ENCODE data around the gene THRA. TPM values are rescaled to one million over a fixed set of nuclear protein-coding genes. Genes with fewer than 3 reads are reported as not detected.

Gene THRA
- total RNA-seq, 1 experiment from 2014 or later, result 14.5 TPM

GRCh38 chr17:40105861-40106759 lies 43.3 kb downstream of the THRA start:
- Histone ChIP-seq H3K4me3 (ENCODE audit: low read depth, low read length, poor library complexity, severe bottlenecking) (no peak overlapping the region), H3K27me3 (replicated peaks; ENCODE audit: insufficient read depth, low read depth, low read length, poor library complexity) (no peaks in the 10 kb centered on the region), H3K27ac (ENCODE audit: low read depth, low read length, poor library complexity, severe bottlenecking) (no peak overlapping the region), H3K36me3 (ENCODE audit: insufficient read depth, low read length, poor library complexity, severe bottlenecking) (no peaks in the 10 kb centered on the region), H3K4me1 (ENCODE audit: insufficient read depth, low read length, poor library complexity, severe bottlenecking) (peaks cover 11% of the 10 kb centered on the region), H3K9me3 (ENCODE audit: low read depth, low read length, poor library complexity, severe bottlenecking) (no peaks in the 10 kb centered on the region)
- ChIA-PET CTCF (interaction anchor here (1.2 kb wide), 1 partner anchor 20 kb away, joined by 6 read pairs; no protein-coding TSS in a partner anchor), POLR2A (ENCODE audit: low non-redundant PET) (no interaction called here)
- intact Hi-C loops (cut with micrococcal nuclease; ENCODE audit: unreplicated experiment), result no loop called here
- BruUV-seq (replicated peaks), result no TSS peak
- TF ChIP-seq EZH2 (IDR thresholded peaks at IDR 0.05; ENCODE audit: borderline replicate concordance, low read depth, low read length, poor library complexity, severe bottlenecking) (no peak), CTCF (conservative IDR thresholded peaks at IDR 0.05; ENCODE audit: low read depth, low read length) (no peak)
- no peak for DNase-seq (ENCODE audit: low spot score)

- no TSS peak for BruUV-seq (replicated peaks)
- intact Hi-C loops (cut with micrococcal nuclease; ENCODE audit: unreplicated experiment), result no loop called here
- DNase-seq (ENCODE audit: low spot score), result no peak
- ChIA-PET POLR2A (ENCODE audit: low non-redundant PET) (no interaction called here), CTCF (interaction anchor here (1.2 kb wide), 1 partner anchor 21 kb away, joined by 6 read pairs; no protein-coding TSS in a partner anchor)
- Histone ChIP-seq H3K9me3 (ENCODE audit: low read depth, low read length, poor library complexity, severe bottlenecking) (no peaks in the 10 kb centered on the region), H3K36me3 (ENCODE audit: insufficient read depth, low read length, poor library complexity, severe bottlenecking) (no peaks in the 10 kb centered on the region), H3K4me3 (ENCODE audit: low read depth, low read length, poor library complexity, severe bottlenecking) (no peak overlapping the region), H3K27ac (ENCODE audit: low read depth, low read length, poor library complexity, severe bottlenecking) (no peak overlapping the region), H3K4me1 (ENCODE audit: insufficient read depth, low read length, poor library complexity, severe bottlenecking) (peaks cover 17% of the 10 kb centered on the region), H3K27me3 (replicated peaks; ENCODE audit: insufficient read depth, low read depth, low read length, poor library complexity) (no peaks in the 10 kb centered on the region)
- no peak for TF ChIP-seq CTCF (conservative IDR thresholded peaks at IDR 0.05; ENCODE audit: low read depth, low read length)
Measured at GRCh38 chr17:40106760-40107521, 44.2 kb downstream of the THRA start.

- Histone ChIP-seq H3K27ac (ENCODE audit: low read depth, low read length, poor library complexity, severe bottlenecking) (no peak overlapping the region), H3K36me3 (ENCODE audit: insufficient read depth, low read length, poor library complexity, severe bottlenecking) (no peaks in the 10 kb centered on the region), H3K9me3 (ENCODE audit: low read depth, low read length, poor library complexity, severe bottlenecking) (no peaks in the 10 kb centered on the region), H3K27me3 (replicated peaks; ENCODE audit: insufficient read depth, low read depth, low read length, poor library complexity) (no peaks in the 10 kb centered on the region), H3K4me3 (ENCODE audit: low read depth, low read length, poor library complexity, severe bottlenecking) (no peak overlapping the region), H3K4me1 (ENCODE audit: insufficient read depth, low read length, poor library complexity, severe bottlenecking) (peaks cover 23% of the 10 kb centered on the region)
- TF ChIP-seq CTCF (conservative IDR thresholded peaks at IDR 0.05; ENCODE audit: low read depth, low read length) (no peak), EZH2 (IDR thresholded peaks at IDR 0.05; ENCODE audit: borderline replicate concordance, low read depth, low read length, poor library complexity, severe bottlenecking) (no peak)
- intact Hi-C loops (cut with micrococcal nuclease; ENCODE audit: unreplicated experiment), result no loop called here
- ChIA-PET CTCF (interaction anchor here (1.2 kb wide), 1 partner anchor 22 kb away, joined by 6 read pairs; no protein-coding TSS in a partner anchor), POLR2A (ENCODE audit: low non-redundant PET) (no interaction called here)
- no peak for DNase-seq (ENCODE audit: low spot score)
- BruUV-seq (replicated peaks), result no TSS peak
Measured at GRCh38 chr17:40107522-40108174, 44.9 kb downstream of the THRA start.
